ENCODE results near the gene PCDHGA8. TPM values are rescaled to one million over a fixed set of nuclear protein-coding genes. Genes with fewer than 3 reads are reported as not detected.

Gene PCDHGA8
- polyA plus RNA-seq, 2 of the 4 experiments (the other 2 are of a cell fraction) = 0.03 to 0.08 TPM

DNA sequence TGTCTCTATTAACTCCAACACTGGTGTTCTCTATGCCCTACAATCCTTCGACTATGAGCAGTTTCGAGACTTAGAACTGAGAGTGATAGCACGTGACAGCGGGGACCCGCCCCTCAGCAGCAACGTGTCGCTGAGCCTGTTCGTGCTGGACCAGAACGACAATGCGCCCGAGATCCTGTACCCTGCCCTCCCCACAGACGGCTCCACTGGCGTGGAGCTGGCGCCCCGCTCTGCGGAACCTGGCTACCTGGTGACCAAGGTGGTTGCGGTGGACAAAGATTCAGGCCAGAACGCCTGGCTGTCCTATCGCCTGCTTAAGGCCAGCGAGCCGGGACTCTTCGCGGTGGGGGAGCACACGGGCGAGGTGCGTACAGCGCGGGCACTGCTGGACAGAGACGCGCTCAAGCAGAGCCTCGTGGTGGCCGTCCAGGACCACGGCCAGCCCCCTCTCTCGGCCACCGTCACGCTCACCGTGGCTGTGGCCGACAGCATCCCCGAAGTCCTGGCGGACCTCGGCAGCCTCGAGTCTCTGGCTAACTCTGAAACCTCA lies 30.4 kb downstream of the PCDHGA8 start (continued):
- TF ChIP-seq, protein P1, sequence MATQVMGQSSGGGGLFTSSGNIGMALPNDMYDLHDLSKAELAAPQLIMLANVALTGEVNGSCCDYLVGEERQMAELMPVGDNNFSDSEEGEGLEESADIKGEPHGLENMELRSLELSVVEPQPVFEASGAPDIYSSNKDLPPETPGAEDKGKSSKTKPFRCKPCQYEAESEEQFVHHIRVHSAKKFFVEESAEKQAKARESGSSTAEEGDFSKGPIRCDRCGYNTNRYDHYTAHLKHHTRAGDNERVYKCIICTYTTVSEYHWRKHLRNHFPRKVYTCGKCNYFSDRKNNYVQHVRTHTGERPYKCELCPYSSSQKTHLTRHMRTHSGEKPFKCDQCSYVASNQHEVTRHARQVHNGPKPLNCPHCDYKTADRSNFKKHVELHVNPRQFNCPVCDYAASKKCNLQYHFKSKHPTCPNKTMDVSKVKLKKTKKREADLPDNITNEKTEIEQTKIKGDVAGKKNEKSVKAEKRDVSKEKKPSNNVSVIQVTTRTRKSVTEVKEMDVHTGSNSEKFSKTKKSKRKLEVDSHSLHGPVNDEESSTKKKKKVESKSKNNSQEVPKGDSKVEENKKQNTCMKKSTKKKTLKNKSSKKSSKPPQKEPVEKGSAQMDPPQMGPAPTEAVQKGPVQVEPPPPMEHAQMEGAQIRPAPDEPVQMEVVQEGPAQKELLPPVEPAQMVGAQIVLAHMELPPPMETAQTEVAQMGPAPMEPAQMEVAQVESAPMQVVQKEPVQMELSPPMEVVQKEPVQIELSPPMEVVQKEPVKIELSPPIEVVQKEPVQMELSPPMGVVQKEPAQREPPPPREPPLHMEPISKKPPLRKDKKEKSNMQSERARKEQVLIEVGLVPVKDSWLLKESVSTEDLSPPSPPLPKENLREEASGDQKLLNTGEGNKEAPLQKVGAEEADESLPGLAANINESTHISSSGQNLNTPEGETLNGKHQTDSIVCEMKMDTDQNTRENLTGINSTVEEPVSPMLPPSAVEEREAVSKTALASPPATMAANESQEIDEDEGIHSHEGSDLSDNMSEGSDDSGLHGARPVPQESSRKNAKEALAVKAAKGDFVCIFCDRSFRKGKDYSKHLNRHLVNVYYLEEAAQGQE (IDR thresholded peaks at IDR 0.05) = no peak

DNA sequence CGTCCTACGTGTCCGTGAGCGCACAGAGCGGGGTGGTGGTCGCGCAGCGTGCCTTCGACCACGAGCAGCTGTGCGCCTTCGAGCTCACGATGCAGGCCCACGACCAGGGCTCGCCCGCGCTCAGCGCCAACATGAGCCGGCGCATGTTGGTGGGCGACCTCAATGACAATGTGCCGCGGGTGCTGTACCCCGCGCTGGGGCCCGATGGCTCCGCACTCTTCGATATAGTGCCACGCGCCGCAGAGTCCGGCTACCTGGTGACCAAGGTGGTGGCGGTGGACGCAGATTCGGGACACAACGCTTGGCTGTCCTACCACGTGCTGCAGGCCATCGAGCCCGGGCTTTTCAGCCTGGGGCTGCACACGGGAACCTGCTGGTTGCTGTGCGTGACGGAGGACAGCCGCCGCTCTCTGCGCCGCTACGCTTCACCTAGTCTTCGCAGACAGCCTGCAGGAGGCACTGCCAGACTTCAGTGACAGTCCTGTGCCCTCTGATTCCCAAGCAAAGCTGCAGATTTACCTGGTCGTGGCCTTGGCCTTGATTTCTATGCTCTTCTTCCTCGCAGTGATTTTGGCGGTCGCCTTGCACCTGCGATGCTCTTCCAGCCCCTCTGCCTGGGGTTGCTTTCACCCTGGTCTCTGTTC lies 35.5 kb downstream of the PCDHGA8 start:
- ChIA-PET CTCF (interaction anchor here (0.6 to 1.6 kb wide), 3 partner anchors 58 to 131 kb away, joined by 3 read pairs; partner anchors contain the start of gene PCDHGB3), POLR2A (no interaction called here)
- no peak for FAIRE-seq
- H3K4me1 ChIP-seq = no peaks in the 10 kb centered on the region
- no peak for ATAC-seq
- H3K4me3 ChIP-seq = no peak overlapping the region
- no peak overlapping the region for H3K27ac ChIP-seq
- WGBS (ENCODE audit: missing lambda C conversion rate) = 83% methylated on average over 41 of the region's 53 CpGs
- DNase-seq (ENCODE audit: low read depth in 1 of 2, low spot score in 1 of 2) = no peak
- TF ChIP-seq, protein P1 (IDR thresholded peaks at IDR 0.05) = no peak
- no peak for TF ChIP-seq KDM1A (IDR thresholded peaks at IDR 0.05; ENCODE audit: low read depth)
- TF ChIP-seq, protein P2, sequence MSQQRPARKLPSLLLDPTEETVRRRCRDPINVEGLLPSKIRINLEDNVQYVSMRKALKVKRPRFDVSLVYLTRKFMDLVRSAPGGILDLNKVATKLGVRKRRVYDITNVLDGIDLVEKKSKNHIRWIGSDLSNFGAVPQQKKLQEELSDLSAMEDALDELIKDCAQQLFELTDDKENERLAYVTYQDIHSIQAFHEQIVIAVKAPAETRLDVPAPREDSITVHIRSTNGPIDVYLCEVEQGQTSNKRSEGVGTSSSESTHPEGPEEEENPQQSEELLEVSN (IDR thresholded peaks at IDR 0.05; ENCODE audit: borderline replicate concordance, low read depth) = no peak
- TF ChIP-seq GATA3 (IDR thresholded peaks at IDR 0.05; ENCODE audit: borderline replicate concordance) = no peak
- no peak for TF ChIP-seq HOXB13 (CRISPR knock-in tag; IDR thresholded peaks at IDR 0.05; ENCODE audit: low read depth)
- TF ChIP-seq FOXS1 (CRISPR knock-in tag; IDR thresholded peaks at IDR 0.05) = no peak
- TF ChIP-seq, protein P3, sequence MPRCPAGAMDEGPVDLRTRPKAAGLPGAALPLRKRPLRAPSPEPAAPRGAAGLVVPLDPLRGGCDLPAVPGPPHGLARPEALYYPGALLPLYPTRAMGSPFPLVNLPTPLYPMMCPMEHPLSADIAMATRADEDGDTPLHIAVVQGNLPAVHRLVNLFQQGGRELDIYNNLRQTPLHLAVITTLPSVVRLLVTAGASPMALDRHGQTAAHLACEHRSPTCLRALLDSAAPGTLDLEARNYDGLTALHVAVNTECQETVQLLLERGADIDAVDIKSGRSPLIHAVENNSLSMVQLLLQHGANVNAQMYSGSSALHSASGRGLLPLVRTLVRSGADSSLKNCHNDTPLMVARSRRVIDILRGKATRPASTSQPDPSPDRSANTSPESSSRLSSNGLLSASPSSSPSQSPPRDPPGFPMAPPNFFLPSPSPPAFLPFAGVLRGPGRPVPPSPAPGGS (IDR thresholded peaks at IDR 0.05) = no peak
- TF ChIP-seq, protein P4, sequence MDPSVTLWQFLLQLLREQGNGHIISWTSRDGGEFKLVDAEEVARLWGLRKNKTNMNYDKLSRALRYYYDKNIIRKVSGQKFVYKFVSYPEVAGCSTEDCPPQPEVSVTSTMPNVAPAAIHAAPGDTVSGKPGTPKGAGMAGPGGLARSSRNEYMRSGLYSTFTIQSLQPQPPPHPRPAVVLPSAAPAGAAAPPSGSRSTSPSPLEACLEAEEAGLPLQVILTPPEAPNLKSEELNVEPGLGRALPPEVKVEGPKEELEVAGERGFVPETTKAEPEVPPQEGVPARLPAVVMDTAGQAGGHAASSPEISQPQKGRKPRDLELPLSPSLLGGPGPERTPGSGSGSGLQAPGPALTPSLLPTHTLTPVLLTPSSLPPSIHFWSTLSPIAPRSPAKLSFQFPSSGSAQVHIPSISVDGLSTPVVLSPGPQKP (IDR thresholded peaks at IDR 0.05; ENCODE audit: low read depth, low read length) = no peak
- no peak for TF ChIP-seq HDAC2 (IDR thresholded peaks at IDR 0.05)
- no peak for TF ChIP-seq RARB (CRISPR knock-in tag; IDR thresholded peaks at IDR 0.05)
- H3K4me2 ChIP-seq = no peak overlapping the region
- H3K9me3 ChIP-seq = peaks cover 75% of the 10 kb centered on the region
